Activated CD4-positive, alpha-beta memory T cell treated with anti-CD3 and anti-CD28 coated beads, Interleukin-2, amount 10 ng/mL, durations not matched to agents 7 days and 5 days (primary cell): ENCODE data around the gene GNAL. TPM values are rescaled to one million over a fixed set of nuclear protein-coding genes. Genes with fewer than 3 reads are reported as not detected.

Experiments used
- CTCF ChIA-PET: fragments of 350-600 bp; sonication (Branson Sonifier 250); formaldehyde crosslinking; loops from one replicate; lab custom pipeline; 2021; ENCODE audit warnings: antibody characterized with exemption, inconsistent platforms; lab: Charles Lee
- POLR2A ChIA-PET: fragments of 350-600 bp; sonication (Branson Sonifier 250); formaldehyde crosslinking; loops from one replicate; lab custom pipeline; 2021; ENCODE audit warnings: antibody characterized with exemption; lab: Charles Lee
- DNase-seq: peaks from one replicate; pipeline ENCODE4 v3.0.0-alpha.2; 2020
- H3K27ac Mint-ChIP-seq: one replicate; pipeline ENCODE4 v1.8.0; 2021; ENCODE audit warnings: mild to moderate bottlenecking, mixed read lengths
- H3K27me3 Mint-ChIP-seq: one replicate; pipeline ENCODE4 v1.8.0; 2021; ENCODE audit warnings: mixed read lengths
- H3K36me3 Mint-ChIP-seq: one replicate; pipeline ENCODE4 v1.8.0; 2021; ENCODE audit warnings: low read depth, mixed read lengths
- H3K4me1 Mint-ChIP-seq: one replicate; pipeline ENCODE4 v1.8.0; 2021; ENCODE audit warnings: mixed read lengths
- H3K4me3 Mint-ChIP-seq: one replicate; pipeline ENCODE4 v1.8.0; 2021; ENCODE audit warnings: mild to moderate bottlenecking, mixed read lengths
- H3K9me3 Mint-ChIP-seq: one replicate; pipeline ENCODE4 v1.8.0; 2021; ENCODE audit warnings: mixed read lengths
- total RNA-seq, 2 experiments: library from RNA; stranded (reverse); gene quantifications; one replicate each; pipeline ENCODE4 v1.2.3, GENCODE V29; 2021

GNAL gene
- total RNA-seq, 2 experiments from 2014 or later: 0.25 to 0.33 TPM

GRCh38 chr18:11871501-11871900 is 182.4 kb downstream of the GNAL start:
- ChIA-PET CTCF (no interaction called here), POLR2A (interaction anchor here (1.2 kb wide), 1 partner anchor 20 kb away, joined by 6 read pairs; no protein-coding TSS in a partner anchor)
- H3K27ac Mint-ChIP-seq: no peak overlapping the region
- H3K27me3 Mint-ChIP-seq: peaks cover 17% of the 10 kb centered on the region
- DNase-seq: no peak
- H3K9me3 Mint-ChIP-seq: no peaks in the 10 kb centered on the region
- peaks cover 3% of the 10 kb centered on the region for H3K4me1 Mint-ChIP-seq
- H3K4me3 Mint-ChIP-seq: no peak overlapping the region
- no peaks in the 10 kb centered on the region for H3K36me3 Mint-ChIP-seq

DNA sequence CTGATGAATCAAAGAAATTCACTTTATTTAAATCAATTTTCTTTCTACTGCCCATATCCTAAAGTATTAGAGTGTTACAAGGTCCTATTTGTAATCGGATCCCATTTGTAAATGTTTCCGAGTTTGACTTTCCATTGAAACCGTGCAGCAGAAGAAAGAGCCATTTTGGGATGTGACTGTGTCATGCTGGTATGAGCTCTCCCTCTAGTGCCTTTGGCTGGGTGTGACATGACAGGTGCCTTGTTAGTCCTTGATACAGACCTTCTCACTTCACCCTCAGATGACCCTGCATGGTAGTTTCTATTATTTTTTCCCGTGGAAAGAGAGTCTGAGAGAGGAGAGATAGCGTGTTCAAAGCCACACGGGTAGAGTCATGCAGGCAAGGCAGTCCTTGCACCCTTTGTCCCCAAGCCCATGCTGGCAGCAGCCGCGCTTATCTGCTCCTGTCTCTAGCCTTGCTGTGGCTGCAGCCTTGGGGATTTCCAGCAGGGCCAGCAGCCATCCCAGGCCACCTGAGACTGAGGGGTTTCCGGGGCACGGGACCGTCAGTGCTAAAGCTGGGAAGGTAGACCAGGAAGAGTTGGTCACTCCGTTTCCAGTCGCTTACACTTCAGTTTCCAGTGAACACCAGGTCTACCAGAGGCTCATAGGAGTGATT is 183.5 kb downstream of the GNAL start:
- H3K4me3 Mint-ChIP-seq: no peak overlapping the region
- H3K4me1 Mint-ChIP-seq: peaks cover 3% of the 10 kb centered on the region
- CTCF ChIA-PET: no interaction called here

GRCh38 chr18:11873670-11874340 is 184.7 kb downstream of the GNAL start:
- POLR2A ChIA-PET: no interaction called here
- Mint-ChIP-seq H3K9me3 (no peaks in the 10 kb centered on the region), H3K4me3 (no peak overlapping the region), H3K27ac (no peak overlapping the region), H3K4me1 (peaks cover 3% of the 10 kb centered on the region), H3K36me3 (no peaks in the 10 kb centered on the region), H3K27me3 (peaks cover 14% of the 10 kb centered on the region)
- no peak for DNase-seq
- CTCF ChIA-PET: no interaction called here

More for the DNA sequence above, 183.5 kb downstream of the GNAL start:
- no peak for DNase-seq
- Mint-ChIP-seq H3K27ac (no peak overlapping the region), H3K9me3 (no peaks in the 10 kb centered on the region), H3K27me3 (peaks cover 14% of the 10 kb centered on the region), H3K36me3 (no peaks in the 10 kb centered on the region)
- POLR2A ChIA-PET: no interaction called here

DNA sequence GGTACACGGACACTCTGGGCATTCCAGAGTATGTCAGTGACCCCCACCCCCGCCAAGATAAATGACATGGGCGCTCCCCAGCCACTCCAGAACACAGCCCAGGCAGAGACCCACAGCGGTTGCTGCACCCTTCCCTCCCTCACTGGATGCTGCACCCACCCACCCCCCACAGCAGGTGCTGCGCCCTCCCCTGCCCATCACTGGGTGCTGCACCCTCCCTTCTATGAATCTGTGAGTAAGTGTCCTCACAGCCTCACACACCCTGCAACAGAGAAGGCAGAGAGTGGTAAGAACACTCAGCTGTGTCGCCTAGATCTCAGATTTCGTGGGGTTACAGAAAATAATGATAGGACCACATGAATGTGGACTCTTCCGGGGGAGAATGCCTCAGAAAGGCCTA is 185.6 kb downstream of the GNAL start:
- peaks cover 14% of the 10 kb centered on the region for H3K27me3 Mint-ChIP-seq
- CTCF ChIA-PET: no interaction called here

GRCh38 chr18:11877497-11878135 is 188.6 kb downstream of the GNAL start:
- H3K27ac Mint-ChIP-seq: no peak overlapping the region
- no peaks in the 10 kb centered on the region for H3K36me3 Mint-ChIP-seq
- no peaks in the 10 kb centered on the region for H3K9me3 Mint-ChIP-seq
- DNase-seq: no peak
- no peak overlapping the region for H3K4me3 Mint-ChIP-seq
- no peaks in the 10 kb centered on the region for H3K4me1 Mint-ChIP-seq
- CTCF ChIA-PET: no interaction called here
- POLR2A ChIA-PET: interaction anchor here (1.5 kb wide), 1 partner anchor 10 kb away, joined by 3 read pairs; no protein-coding TSS in a partner anchor
- no peaks in the 10 kb centered on the region for H3K27me3 Mint-ChIP-seq

More for the DNA sequence above, 185.6 kb downstream of the GNAL start:
- Mint-ChIP-seq H3K36me3 (no peaks in the 10 kb centered on the region), H3K9me3 (no peaks in the 10 kb centered on the region), H3K4me3 (no peak overlapping the region), H3K27ac (no peak overlapping the region), H3K4me1 (peaks cover 3% of the 10 kb centered on the region)
- POLR2A ChIA-PET: no interaction called here
- no peak for DNase-seq

DNA sequence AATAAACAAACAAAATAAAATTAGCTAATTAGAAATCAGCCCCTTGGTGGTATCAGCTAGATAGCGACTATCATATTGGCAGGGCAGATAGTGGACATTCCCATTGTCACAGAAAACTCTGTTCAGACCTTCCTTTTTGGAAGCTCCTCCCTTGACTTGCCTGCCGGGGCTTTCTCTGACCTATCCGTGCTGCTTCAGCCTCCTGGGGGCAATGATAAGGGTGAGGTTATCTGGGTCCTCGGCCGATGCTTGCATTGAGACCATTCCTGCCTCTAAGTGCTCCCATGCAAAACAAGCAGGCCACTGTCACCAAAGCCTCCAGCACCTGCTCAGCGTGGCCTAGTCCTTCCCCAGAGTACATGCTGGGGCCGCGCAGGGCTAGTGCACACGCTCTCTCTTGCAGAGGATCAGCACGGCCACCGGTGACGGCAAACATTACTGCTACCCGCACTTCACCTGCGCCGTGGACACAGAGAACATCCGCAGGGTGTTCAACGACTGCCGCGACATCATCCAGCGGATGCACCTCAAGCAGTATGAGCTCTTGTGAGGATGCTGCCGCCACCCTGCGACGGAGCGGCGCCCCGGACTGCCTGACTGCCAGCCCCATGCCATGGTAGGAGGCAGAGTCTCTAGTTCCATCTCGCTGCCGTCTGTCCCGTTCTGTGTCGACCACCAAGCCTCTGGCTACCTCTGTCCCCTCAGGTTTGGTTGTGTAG is 191.7 kb downstream of the GNAL start:
- Mint-ChIP-seq H3K4me3 (no peak overlapping the region), H3K36me3 (peaks cover 11% of the 10 kb centered on the region), H3K27me3 (no peaks in the 10 kb centered on the region), H3K4me1 (no peaks in the 10 kb centered on the region), H3K9me3 (no peaks in the 10 kb centered on the region), H3K27ac (no peak overlapping the region)
- ChIA-PET CTCF (no interaction called here), POLR2A (no interaction called here)
- no peak for DNase-seq

GRCh38 chr18:11882636-11883035 is 193.6 kb downstream of the GNAL start:
- Mint-ChIP-seq H3K4me1 (peaks cover 6% of the 10 kb centered on the region), H3K4me3 (no peak overlapping the region), H3K27me3 (no peaks in the 10 kb centered on the region), H3K36me3 (peaks cover 23% of the 10 kb centered on the region), H3K27ac (no peak overlapping the region), H3K9me3 (no peaks in the 10 kb centered on the region)
- POLR2A ChIA-PET: interaction anchor here (1.2 kb wide), 1 partner anchor 26 kb away, joined by 4 read pairs; the partner anchor contains the start of gene MPPE1
- DNase-seq: no peak
- CTCF ChIA-PET: no interaction called here

DNA sequence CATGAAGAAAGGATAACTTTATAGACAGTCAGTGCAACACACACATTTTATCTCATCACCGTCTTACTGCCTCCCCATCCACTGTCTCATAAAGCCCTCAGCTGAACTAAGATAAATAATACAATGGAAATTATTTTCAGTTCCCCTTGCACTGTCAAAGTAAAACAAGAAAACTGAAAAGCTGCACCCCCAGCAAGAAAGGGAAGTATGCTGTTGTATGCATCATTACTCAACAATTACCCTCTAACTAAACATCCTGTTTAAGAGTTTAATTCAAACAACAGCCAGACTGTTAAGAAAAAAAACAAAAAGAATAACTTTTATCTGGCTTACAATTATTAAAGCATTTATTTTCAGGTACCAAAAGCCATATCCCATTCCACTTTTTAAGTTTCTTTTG is 194.1 kb downstream of the GNAL start:
- peaks cover 28% of the 10 kb centered on the region for H3K36me3 Mint-ChIP-seq
- H3K9me3 Mint-ChIP-seq: no peaks in the 10 kb centered on the region
- no peaks in the 10 kb centered on the region for H3K27me3 Mint-ChIP-seq
- POLR2A ChIA-PET: no interaction called here
- H3K4me1 Mint-ChIP-seq: peaks cover 9% of the 10 kb centered on the region
- H3K4me3 Mint-ChIP-seq: no peak overlapping the region
- no peak overlapping the region for H3K27ac Mint-ChIP-seq
- CTCF ChIA-PET: no interaction called here
- no peak for DNase-seq

DNA sequence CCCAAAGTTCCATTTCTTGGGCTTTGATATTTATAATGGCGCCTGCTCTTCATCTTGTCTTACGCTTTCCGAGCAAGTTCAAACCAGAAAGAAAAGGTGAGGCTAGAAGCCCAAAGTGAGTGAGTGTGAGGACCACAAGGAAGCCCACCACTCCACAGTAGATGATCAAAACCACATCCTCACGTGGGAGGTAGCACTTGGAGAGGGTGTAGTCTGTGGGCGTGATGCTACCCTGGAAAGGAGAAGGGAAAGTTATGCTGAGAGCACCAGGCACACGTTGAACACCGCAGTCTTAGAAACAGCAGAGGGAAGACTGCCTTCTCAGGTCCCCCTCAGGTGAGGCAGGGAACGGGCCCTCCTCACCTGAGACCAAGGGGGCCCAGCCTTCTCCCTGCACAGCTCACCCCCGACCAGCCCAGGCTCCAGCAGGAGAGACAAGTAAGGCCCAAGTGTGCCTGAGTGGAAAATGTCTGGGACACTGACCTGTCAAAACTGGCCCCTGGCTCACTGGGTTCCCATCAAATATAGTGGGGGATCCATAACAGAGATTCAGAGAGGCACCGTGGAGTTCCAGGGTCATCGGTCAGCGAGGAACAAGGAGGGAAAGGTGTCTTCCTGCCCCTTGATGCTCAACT is 195.4 kb downstream of the GNAL start:
- Mint-ChIP-seq H3K4me1 (peaks cover 9% of the 10 kb centered on the region), H3K4me3 (no peak overlapping the region), H3K27ac (no peak overlapping the region), H3K9me3 (no peaks in the 10 kb centered on the region), H3K27me3 (no peaks in the 10 kb centered on the region), H3K36me3 (peaks cover 37% of the 10 kb centered on the region)
- DNase-seq: no peak
- ChIA-PET POLR2A (no interaction called here), CTCF (no interaction called here)

DNA sequence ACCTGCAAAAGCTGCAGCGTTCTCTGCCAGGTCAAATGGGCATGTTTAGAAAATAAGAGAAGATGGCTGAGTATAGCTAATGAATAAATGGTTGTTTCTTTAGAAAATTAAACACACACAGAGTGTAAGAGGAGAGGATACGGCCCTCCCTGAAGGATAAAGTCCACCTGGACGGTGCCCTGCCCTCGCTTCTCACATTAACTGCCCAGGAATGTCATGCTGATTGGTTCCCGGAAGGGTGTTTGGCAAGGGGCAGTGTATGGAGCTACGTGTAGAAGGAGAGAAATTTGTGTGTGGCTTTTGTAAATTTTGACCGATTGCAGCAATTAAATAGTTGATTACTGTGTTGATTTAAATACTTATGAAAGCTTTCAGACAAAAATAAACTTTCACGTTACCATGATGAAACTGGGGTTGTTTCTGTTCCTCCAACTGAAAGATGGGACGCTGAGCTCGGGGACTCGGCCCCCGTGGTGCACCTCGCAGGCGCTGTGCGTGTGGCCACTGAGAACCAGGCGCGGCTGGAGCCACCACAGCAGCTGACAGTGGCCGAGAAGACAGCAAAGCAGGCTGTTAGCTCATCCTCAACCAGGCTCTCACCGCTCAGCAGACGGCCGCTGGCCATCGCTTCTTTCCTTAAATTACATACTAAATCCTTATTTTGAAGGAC is 196.3 kb downstream of the GNAL start:
- no peaks in the 10 kb centered on the region for H3K9me3 Mint-ChIP-seq
- CTCF ChIA-PET: no interaction called here
- H3K4me3 Mint-ChIP-seq: no peak overlapping the region
- DNase-seq: no peak
- no peaks in the 10 kb centered on the region for H3K27me3 Mint-ChIP-seq
- peaks cover 42% of the 10 kb centered on the region for H3K36me3 Mint-ChIP-seq
- no peak overlapping the region for H3K27ac Mint-ChIP-seq
- peaks cover 9% of the 10 kb centered on the region for H3K4me1 Mint-ChIP-seq
- POLR2A ChIA-PET: no interaction called here

- no peak overlapping the region for H3K4me3 Mint-ChIP-seq
- POLR2A ChIA-PET: interaction anchor here (1.3 kb wide), 1 partner anchor 22 kb away, joined by 3 read pairs; no protein-coding TSS in a partner anchor
- H3K9me3 Mint-ChIP-seq: no peaks in the 10 kb centered on the region
- H3K27ac Mint-ChIP-seq: no peak overlapping the region
- no peak for DNase-seq
- H3K4me1 Mint-ChIP-seq: peaks cover 9% of the 10 kb centered on the region
- no peaks in the 10 kb centered on the region for H3K27me3 Mint-ChIP-seq
- CTCF ChIA-PET: interaction anchor here (1.1 kb wide), 1 partner anchor 51 kb away, joined by 3 read pairs; no protein-coding TSS in a partner anchor
- H3K36me3 Mint-ChIP-seq: peaks cover 48% of the 10 kb centered on the region
Measured at GRCh38 chr18:11886577-11887110, 197.6 kb downstream of the GNAL start.
